Measurements from ENCODE around the gene FOXK1.

DNA sequence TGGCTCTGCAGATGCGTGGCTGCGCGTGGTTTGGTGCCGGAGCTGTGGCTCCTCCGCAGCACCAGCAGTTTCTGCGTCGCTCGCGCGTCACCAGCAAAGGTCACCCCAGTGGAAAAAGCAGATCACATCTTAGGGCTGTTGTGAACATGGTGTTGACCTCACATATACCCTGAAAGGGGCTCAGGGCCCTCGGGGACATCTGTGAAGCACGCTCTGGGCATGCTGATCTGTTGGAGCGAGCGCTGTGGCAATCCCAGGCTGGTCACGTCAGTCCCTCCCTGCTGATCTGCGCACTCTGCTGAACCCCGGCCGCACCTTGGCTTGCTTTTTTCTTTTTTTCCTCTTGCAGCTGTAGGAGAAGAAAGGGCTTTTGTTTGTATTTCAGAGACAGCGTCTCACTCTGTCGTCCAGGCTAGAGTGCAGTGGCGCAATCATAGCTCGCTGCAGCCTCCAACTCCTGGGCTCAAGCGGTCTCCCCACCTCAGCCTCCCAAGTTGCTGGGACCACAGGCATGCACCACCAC, 60.0 kb downstream of the FOXK1 start:
- no peak for TF ChIP-seq POLR2A (IDR thresholded peaks at IDR 0.05)
- TF ChIP-seq, protein P1, sequence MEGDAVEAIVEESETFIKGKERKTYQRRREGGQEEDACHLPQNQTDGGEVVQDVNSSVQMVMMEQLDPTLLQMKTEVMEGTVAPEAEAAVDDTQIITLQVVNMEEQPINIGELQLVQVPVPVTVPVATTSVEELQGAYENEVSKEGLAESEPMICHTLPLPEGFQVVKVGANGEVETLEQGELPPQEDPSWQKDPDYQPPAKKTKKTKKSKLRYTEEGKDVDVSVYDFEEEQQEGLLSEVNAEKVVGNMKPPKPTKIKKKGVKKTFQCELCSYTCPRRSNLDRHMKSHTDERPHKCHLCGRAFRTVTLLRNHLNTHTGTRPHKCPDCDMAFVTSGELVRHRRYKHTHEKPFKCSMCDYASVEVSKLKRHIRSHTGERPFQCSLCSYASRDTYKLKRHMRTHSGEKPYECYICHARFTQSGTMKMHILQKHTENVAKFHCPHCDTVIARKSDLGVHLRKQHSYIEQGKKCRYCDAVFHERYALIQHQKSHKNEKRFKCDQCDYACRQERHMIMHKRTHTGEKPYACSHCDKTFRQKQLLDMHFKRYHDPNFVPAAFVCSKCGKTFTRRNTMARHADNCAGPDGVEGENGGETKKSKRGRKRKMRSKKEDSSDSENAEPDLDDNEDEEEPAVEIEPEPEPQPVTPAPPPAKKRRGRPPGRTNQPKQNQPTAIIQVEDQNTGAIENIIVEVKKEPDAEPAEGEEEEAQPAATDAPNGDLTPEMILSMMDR (IDR thresholded peaks at IDR 0.05): no peak
- no peak for TF ChIP-seq POLR2AphosphoS5 (IDR thresholded peaks at IDR 0.05)

All from prostate gland (tissue), 2 donors.